K562 (cell line): ENCODE results near the gene BCL11A. TPM values are rescaled to one million over a fixed set of nuclear protein-coding genes. Genes with fewer than 3 reads are reported as not detected.

ENCODE experiments used
- ATAC-seq: fragments of 200-7000 bp; cut with Tn5 transposase; 3 replicates; pipeline ENCODE4 v1.9.1; 2020; ENCODE audit warnings: moderate library complexity
- BruUV-seq: library from RNA; stranded (reverse); fragments of 400-500 nt; replicated peaks from 2 replicates; lab custom pipeline; 2021; lab: Mats Ljungman, UMichigan
- CTCF ChIA-PET: fragments of 300-600 bp; formaldehyde crosslinking; extraction: SDS; loops from one replicate; lab custom pipeline; 2021; ENCODE audit warnings: low intra/inter-chr PET ratio; lab: Yijun Ruan, JAX
- POLR2A ChIA-PET: fragments of 300-600, 350-650 bp; sonication (Branson Sonifier 250); formaldehyde crosslinking; extraction: SDS; loops from one replicate; lab custom pipeline; 2021; ENCODE audit warnings: antibody characterized with exemption, inconsistent platforms; lab: Yijun Ruan, JAX
- DNase-seq, 4 experiments: peaks; one replicate each; pipeline versions ENCODE4 v3.0.0 to v3.0.0-alpha.2; 2011 to 2018; ENCODE audit warnings: low spot score in 3 of 4, mixed read lengths in 3 of 4; ENCODE audit errors: extremely low read depth in 1 of 4
- FAIRE-seq: peaks from 2 replicates; lab custom pipeline; 2011; peaks lifted over from hg19 to GRCh38; lab: Jason Lieb, UNC
- H2AFZ ChIP-seq: 2 replicates; pipeline ENCODE4 v1.6.0; 2011; ENCODE audit warnings: low read depth, low read length, control low read depth, inconsistent platforms
- H3K27ac ChIP-seq: fragments of 200-600 bp; 3 replicates; pipeline ENCODE4 v1.8.0; 2011; ENCODE audit warnings: low read depth, mild to moderate bottlenecking, control low read depth, inconsistent platforms, low read length, moderate library complexity, mixed read lengths; ENCODE audit errors: extremely low read depth
- H3K27me3 ChIP-seq, 2 experiments: fragments of 300-600 bp in 1 of 2; 2 replicates in 1 of 2; 3 replicates in 1 of 2; pipeline versions ENCODE4 v1.6.0 to v1.8.0; 2011; ENCODE audit warnings: inconsistent platforms in 2 of 2, low read length in 2 of 2, mild to moderate bottlenecking in 1 of 2, mixed read lengths in 1 of 2, moderate library complexity in 1 of 2; ENCODE audit not compliant: control insufficient read depth in 2 of 2, insufficient read depth in 2 of 2
- H3K36me3 ChIP-seq: fragments of 300-600 bp; 3 replicates; pipeline ENCODE4 v1.8.0; 2011; ENCODE audit warnings: mild to moderate bottlenecking, low read length, inconsistent platforms; ENCODE audit not compliant: control insufficient read depth, insufficient read depth
- H3K4me1 ChIP-seq, 2 experiments: fragments of 200-600 bp in 1 of 2; replicated peaks in 1 of 2; 2 replicates in 1 of 2; 3 replicates in 1 of 2; pipeline versions ENCODE4 v1.5.1 to v1.8.0; 2011; ENCODE audit warnings: inconsistent platforms in 2 of 2, low read length in 2 of 2, mild to moderate bottlenecking in 1 of 2, mixed read lengths in 1 of 2, moderate library complexity in 1 of 2; ENCODE audit not compliant: control insufficient read depth in 2 of 2, insufficient read depth in 2 of 2
- H3K4me2 ChIP-seq: 2 replicates; pipeline ENCODE4 v1.6.1; 2011; ENCODE audit warnings: low read length, control low read depth, inconsistent platforms, mixed read lengths; ENCODE audit not compliant: insufficient read depth
- H3K4me3 ChIP-seq: fragments of 200-600 bp; sonication (generic), shearing (Covaris generic); 2 replicates; pipeline ENCODE4 v1.5.1; 2016; ENCODE audit warnings: control low read depth, inconsistent platforms
- H3K79me2 ChIP-seq: fragments of 200-600 bp; 3 replicates; pipeline ENCODE4 v1.8.0; 2011; ENCODE audit warnings: low read length, inconsistent platforms; ENCODE audit not compliant: control insufficient read depth, insufficient read depth
- H3K9ac ChIP-seq, 2 experiments: 2 replicates each; pipeline versions ENCODE4 v1.6.0 to v1.6.1; 2011; ENCODE audit warnings: low read depth in 2 of 2, low read length in 2 of 2, control low read depth in 1 of 2, inconsistent platforms in 1 of 2, mild to moderate bottlenecking in 1 of 2, mixed read lengths in 1 of 2; ENCODE audit not compliant: insufficient read depth in 1 of 2
- H3K9me1 ChIP-seq: one replicate; pipeline ENCODE4 v1.6.0; 2011; ENCODE audit warnings: inconsistent platforms, mild to moderate bottlenecking, low read length, moderate library complexity; ENCODE audit not compliant: control insufficient read depth, insufficient read depth
- H3K9me3 ChIP-seq: replicated peaks from 2 replicates; pipeline ENCODE4 v1.5.1; 2011; ENCODE audit warnings: low read depth, low read length, inconsistent platforms; ENCODE audit not compliant: control insufficient read depth, insufficient read depth
- H4K20me1 ChIP-seq: replicated peaks from 2 replicates; pipeline ENCODE4 v1.6.1; 2011; ENCODE audit warnings: low read length, inconsistent platforms, mixed read lengths; ENCODE audit not compliant: control insufficient read depth, insufficient read depth
- ADNP ChIP-seq: fragments of 200-800 bp; sonication (Bioruptor generic); IDR thresholded peaks from 2 replicates; pipeline ENCODE4 v1.6.1; 2016; ENCODE audit warnings: missing genetic modification characterization, missing compliant biosample characterization
- ASH1L ChIP-seq: fragments of 450-650 bp; IDR thresholded peaks from 2 replicates; pipeline ENCODE4 v1.6.1; 2018; ENCODE audit warnings: borderline replicate concordance, mild to moderate bottlenecking, low read depth; ENCODE audit not compliant: partially characterized antibody
- CCNT2 ChIP-seq: IDR thresholded peaks from 2 replicates; pipeline ENCODE4 v1.6.1; 2011; ENCODE audit warnings: borderline replicate concordance, low read depth, mild to moderate bottlenecking, moderate library complexity, mixed read lengths, low read length; ENCODE audit not compliant: insufficient read length; ENCODE audit errors: extremely low read depth
- CHCHD3 ChIP-seq: fragments of 250-450 bp; sonication (Bioruptor Pico); IDR thresholded peaks from 2 replicates; pipeline ENCODE4 v2.1.2; 2022; ENCODE audit warnings: mild to moderate bottlenecking
- FOXA1 ChIP-seq: fragments of 450-650 bp; IDR thresholded peaks from 2 replicates; pipeline ENCODE4 v1.6.1; 2016; ENCODE audit warnings: mild to moderate bottlenecking, borderline replicate concordance
- MAFK ChIP-seq: IDR thresholded peaks from 2 replicates; pipeline ENCODE4 v1.6.1; 2011; ENCODE audit warnings: low read length, improper control_type of control experiment
- POLR3G ChIP-seq: IDR thresholded peaks from 2 replicates; pipeline ENCODE4 v1.6.1; 2011; ENCODE audit not compliant: insufficient read length, insufficient replicate concordance; ENCODE audit errors: extremely low read depth
- RUNX1 ChIP-seq: sonication (generic); IDR thresholded peaks from 2 replicates; pipeline ENCODE4 v1.6.1; 2016; ENCODE audit warnings: antibody characterized with exemption, low read depth
- SMARCA4 ChIP-seq: fragments of 450-650 bp; IDR thresholded peaks from 2 replicates; pipeline ENCODE4 v1.6.1; 2016
- ZBTB5 ChIP-seq: fragments of 450-650 bp; IDR thresholded peaks from 2 replicates; pipeline ENCODE4 v1.6.1; 2017; ENCODE audit warnings: antibody characterized with exemption
- ZNF277 ChIP-seq: fragments of 250-450 bp; sonication (Bioruptor Pico); IDR thresholded peaks from 2 replicates; pipeline ENCODE4 v1.8.0; 2022; ENCODE audit warnings: inconsistent platforms, mild to moderate bottlenecking, moderate library complexity, borderline replicate concordance
- ZNF354B ChIP-seq: fragments of 250-450 bp; sonication (Bioruptor Pico); IDR thresholded peaks from 2 replicates; pipeline ENCODE4 v1.4.0; 2020
- ZNF57 ChIP-seq: fragments of 450-650 bp; formaldehyde crosslinking; IDR thresholded peaks from 2 replicates; pipeline ENCODE4 v1.4.0; 2020; ENCODE audit warnings: mild to moderate bottlenecking, moderate library complexity
- ZNF696 ChIP-seq: fragments of 250-450 bp; sonication (Bioruptor Pico); conservative IDR thresholded peaks from 2 replicates; pipeline ENCODE4 v1.4.0; 2020; ENCODE audit warnings: mild to moderate bottlenecking, moderate library complexity
- ZNF764 ChIP-seq: fragments of 250-450 bp; sonication (Bioruptor Pico); IDR thresholded peaks from 2 replicates; pipeline ENCODE4 v1.4.0; 2020; ENCODE audit warnings: low read depth, mild to moderate bottlenecking, moderate library complexity
- WGBS: fragments of 100-300 bp; shearing (Covaris generic); methylation state at CpG from one replicate; pipeline ENCODE4 v1.1.6; 2016; ENCODE audit warnings: low coverage, mixed read lengths; ENCODE audit not compliant: insufficient coverage; ENCODE audit errors: missing lambda C conversion rate; 5-methylcytosine and 5-hydroxymethylcytosine counted together
- in situ Hi-C: fragments of 300-500 bp; cut with MboI; formaldehyde crosslinking; loops from 4 replicates; pipeline ENCODE4 v1.15.0; 2018; ENCODE audit warnings: inconsistent platforms, mixed read lengths
- intact Hi-C: fragments of 100-400 bp; cut with micrococcal nuclease; formaldehyde crosslinking; loops from 2 replicates; pipeline ENCODE4 v1.14.2; 2022
- polyA plus RNA-seq, 8 experiments: library from polyadenylated mRNA; depleted of rRNA in 4 of 8; stranded (reverse) in 5 of 8; unstranded in 3 of 8; fragments of >200 nt; fragmentation: Nextera tagmentation in 2 of 8; fragmentation: Illumina TruSeq in 1 of 8; extraction: Ambion mirVana in 2 of 8; extraction: Trizol in 1 of 8; gene quantifications; 2 replicates each; pipeline versions ENCODE4 v1.2.1 to v1.2.3, GENCODE V29; 2011 to 2014; ENCODE audit warnings: inconsistent platforms in 1 of 8, missing spikeins in 1 of 8
- total RNA-seq, 7 experiments: library from RNA; depleted of rRNA in 6 of 7; stranded (reverse); fragments of >200 nt in 6 of 7; fragmentation: Illumina TruSeq in 2 of 7; extraction: Trizol in 2 of 7; gene quantifications; 2 replicates each; pipeline versions ENCODE4 v1.2.1 to v1.2.3, GENCODE V29; 2011 to 2021; ENCODE audit warnings: low replicate concordance in 1 of 7
- TF ChIP-seq, protein P1 (sequence below): IDR thresholded peaks from 2 replicates; pipeline ENCODE4 v1.6.1; 2011; ENCODE audit not compliant: insufficient read length; ENCODE audit errors: extremely low read depth
- TF ChIP-seq, protein P2 (sequence below): fragments of 450-650 bp; formaldehyde crosslinking; IDR thresholded peaks from 2 replicates; pipeline ENCODE4 v1.4.0; 2020; ENCODE audit warnings: mild to moderate bottlenecking, moderate library complexity

BCL11A gene
- total and polyA plus RNA-seq, 9 of the 15 experiments (the other 6 are each of a cell fraction or from before 2014, with no cell fraction given) = 0.13 TPM; not detected in 8

DNA sequence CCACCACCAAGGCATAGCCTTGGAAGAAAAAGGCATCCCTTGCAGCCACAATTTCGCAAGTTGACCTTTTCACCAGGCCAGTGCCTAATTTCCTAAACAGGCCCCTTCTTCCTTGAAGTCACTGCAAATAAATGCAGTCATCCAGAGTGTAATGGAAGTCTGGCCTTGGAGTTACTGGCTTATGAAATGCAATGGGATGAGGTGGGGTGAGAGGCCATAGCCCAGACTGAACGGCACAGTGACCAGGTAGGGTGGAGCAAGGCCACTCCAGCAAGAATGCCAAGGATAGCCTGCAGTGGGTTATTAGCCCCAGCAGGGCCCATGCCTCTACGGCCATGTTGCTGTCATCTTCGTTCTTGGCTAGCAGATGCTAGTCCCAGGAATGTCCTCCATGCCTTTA, 68.4 kb downstream of the BCL11A start (continued):
- TF ChIP-seq RUNX1 (no peak), MAFK (no peak)
- TF ChIP-seq, protein P1, sequence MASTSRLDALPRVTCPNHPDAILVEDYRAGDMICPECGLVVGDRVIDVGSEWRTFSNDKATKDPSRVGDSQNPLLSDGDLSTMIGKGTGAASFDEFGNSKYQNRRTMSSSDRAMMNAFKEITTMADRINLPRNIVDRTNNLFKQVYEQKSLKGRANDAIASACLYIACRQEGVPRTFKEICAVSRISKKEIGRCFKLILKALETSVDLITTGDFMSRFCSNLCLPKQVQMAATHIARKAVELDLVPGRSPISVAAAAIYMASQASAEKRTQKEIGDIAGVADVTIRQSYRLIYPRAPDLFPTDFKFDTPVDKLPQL = no peak

DNA sequence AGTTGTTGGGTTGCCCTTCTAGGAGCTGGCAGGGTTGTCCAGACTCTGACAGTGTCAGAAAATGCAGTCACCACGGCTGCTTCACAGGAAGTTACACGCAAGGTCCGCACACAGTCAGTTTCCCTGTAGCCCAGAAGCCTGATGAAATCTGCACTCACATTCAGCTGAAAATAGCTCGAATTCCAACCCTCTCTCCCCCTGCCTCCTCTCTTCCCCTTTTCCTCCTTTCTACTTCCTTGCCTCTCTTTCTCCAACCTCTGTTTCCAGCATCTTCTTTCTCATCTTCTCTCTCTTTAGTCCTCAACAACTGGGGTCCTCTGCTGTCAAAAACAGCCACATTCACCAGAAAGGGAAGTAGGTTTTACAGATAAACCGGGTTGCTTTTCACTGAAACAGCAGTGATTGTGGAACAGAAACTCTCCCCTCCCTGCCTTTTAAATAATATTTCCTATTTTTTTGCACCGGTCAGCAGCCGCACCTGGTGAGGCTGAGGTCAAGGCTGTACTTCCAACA, 69.3 kb downstream of the BCL11A start:
- H3K4me1 ChIP-seq = no peaks in the 10 kb centered on the region
- no peak for TF ChIP-seq ZNF277
- no peak for TF ChIP-seq ZNF354B (CRISPR knock-in tag)
- TF ChIP-seq ADNP (tag) = no peak
- no peak for TF ChIP-seq FOXA1
- no peak for TF ChIP-seq CHCHD3 (CRISPR knock-in tag)
- no peak for TF ChIP-seq POLR3G
- no peak for TF ChIP-seq ZNF57 (CRISPR knock-in tag)
- TF ChIP-seq, protein P2, sequence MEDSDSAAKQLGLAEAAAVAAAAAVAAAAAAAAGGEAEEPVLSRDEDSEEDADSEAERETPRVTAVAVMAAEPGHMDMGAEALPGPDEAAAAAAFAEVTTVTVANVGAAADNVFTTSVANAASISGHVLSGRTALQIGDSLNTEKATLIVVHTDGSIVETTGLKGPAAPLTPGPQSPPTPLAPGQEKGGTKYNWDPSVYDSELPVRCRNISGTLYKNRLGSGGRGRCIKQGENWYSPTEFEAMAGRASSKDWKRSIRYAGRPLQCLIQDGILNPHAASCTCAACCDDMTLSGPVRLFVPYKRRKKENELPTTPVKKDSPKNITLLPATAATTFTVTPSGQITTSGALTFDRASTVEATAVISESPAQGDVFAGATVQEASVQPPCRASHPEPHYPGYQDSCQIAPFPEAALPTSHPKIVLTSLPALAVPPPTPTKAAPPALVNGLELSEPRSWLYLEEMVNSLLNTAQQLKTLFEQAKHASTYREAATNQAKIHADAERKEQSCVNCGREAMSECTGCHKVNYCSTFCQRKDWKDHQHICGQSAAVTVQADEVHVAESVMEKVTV = no peak
- TF ChIP-seq ZBTB5 = no peak
- no peak for TF ChIP-seq CCNT2
- TF ChIP-seq ZNF696 (CRISPR knock-in tag) = no peak
- no peak for TF ChIP-seq ZNF764 (CRISPR knock-in tag)
- no peak for TF ChIP-seq SMARCA4
- TF ChIP-seq ASH1L = no peak

More for the DNA sequence above, 69.3 kb downstream of the BCL11A start:
- H3K9ac ChIP-seq = no peak overlapping the region
- H3K79me2 ChIP-seq = no peaks in the 10 kb centered on the region
- no peaks in the 10 kb centered on the region for H3K9me3 ChIP-seq
- no peak overlapping the region for H3K4me2 ChIP-seq
- no peaks in the 10 kb centered on the region for H3K9me1 ChIP-seq
- no peak overlapping the region for H3K27ac ChIP-seq
- BruUV-seq = no TSS peak
- CTCF ChIA-PET = no interaction called here
- no peak overlapping the region for H3K4me3 ChIP-seq
- in situ Hi-C loops (no loop called here), intact Hi-C loops (loop anchor here (2.0 kb wide), 1 partner anchor 23 kb away; no protein-coding TSS in a partner anchor)
- POLR2A ChIA-PET = no interaction called here
- H2AFZ ChIP-seq = no peak overlapping the region
- DNase-seq = no peak
- H3K36me3 ChIP-seq = no peaks in the 10 kb centered on the region
- WGBS = 0% methylated on average over 7 of the region's 7 CpGs
- FAIRE-seq = no peak
- H3K27me3 ChIP-seq = peaks cover 6 to 9% of the 10 kb centered on the region in 2 experiments; a peak in 4 of 5 replicates
- no peak for ATAC-seq
- 0 out of 2 replicates have a peak, but pooled peaks cover 3% of the 10 kb centered on the region for H4K20me1 ChIP-seq
